Subcutaneous adipose tissue (tissue), 4 donors: ENCODE results near the gene CCDC15. TPM values are rescaled to one million over a fixed set of nuclear protein-coding genes. Genes with fewer than 3 reads are reported as not detected.

ENCODE experiments used
- total RNA-seq, 4 donors: library from RNA; depleted of rRNA; stranded (reverse); fragments of >200 nt; gene quantifications; one replicate each; pipeline ENCODE4 v1.1.0, GENCODE V29; 2016
- TF ChIP-seq, protein P1 (sequence below): fragments of 450-650 bp; IDR thresholded peaks from one replicate; pipeline ENCODE4 v1.5.1; 2016; ENCODE audit warnings: low read depth, mild to moderate bottlenecking, control low read depth, antibody characterized with exemption, moderate library complexity

The CCDC15 gene
- total RNA-seq, 4 donors from 2014 or later = 1.8 to 3.4 (median 2.6) TPM

DNA sequence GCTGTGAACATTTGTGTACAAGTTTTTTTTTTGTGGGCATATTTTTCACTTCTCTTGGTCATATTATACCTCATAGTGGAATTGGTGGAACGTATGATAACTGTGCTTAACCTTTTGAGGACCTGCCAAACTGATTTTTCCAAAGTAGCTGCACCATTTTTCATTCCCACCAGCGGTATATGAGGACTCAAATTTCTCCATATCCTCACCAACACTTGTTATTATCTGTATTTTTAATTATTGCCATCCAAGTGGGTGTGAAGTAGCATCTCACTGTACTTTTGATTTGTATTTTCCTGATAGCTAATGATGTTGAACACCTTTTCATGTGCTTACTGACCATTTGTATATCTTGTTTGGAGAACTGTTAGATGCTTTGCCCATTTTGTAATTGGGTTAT is 47.8 kb downstream of the CCDC15 start:
- TF ChIP-seq, protein P1, sequence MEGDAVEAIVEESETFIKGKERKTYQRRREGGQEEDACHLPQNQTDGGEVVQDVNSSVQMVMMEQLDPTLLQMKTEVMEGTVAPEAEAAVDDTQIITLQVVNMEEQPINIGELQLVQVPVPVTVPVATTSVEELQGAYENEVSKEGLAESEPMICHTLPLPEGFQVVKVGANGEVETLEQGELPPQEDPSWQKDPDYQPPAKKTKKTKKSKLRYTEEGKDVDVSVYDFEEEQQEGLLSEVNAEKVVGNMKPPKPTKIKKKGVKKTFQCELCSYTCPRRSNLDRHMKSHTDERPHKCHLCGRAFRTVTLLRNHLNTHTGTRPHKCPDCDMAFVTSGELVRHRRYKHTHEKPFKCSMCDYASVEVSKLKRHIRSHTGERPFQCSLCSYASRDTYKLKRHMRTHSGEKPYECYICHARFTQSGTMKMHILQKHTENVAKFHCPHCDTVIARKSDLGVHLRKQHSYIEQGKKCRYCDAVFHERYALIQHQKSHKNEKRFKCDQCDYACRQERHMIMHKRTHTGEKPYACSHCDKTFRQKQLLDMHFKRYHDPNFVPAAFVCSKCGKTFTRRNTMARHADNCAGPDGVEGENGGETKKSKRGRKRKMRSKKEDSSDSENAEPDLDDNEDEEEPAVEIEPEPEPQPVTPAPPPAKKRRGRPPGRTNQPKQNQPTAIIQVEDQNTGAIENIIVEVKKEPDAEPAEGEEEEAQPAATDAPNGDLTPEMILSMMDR = no peak

DNA sequence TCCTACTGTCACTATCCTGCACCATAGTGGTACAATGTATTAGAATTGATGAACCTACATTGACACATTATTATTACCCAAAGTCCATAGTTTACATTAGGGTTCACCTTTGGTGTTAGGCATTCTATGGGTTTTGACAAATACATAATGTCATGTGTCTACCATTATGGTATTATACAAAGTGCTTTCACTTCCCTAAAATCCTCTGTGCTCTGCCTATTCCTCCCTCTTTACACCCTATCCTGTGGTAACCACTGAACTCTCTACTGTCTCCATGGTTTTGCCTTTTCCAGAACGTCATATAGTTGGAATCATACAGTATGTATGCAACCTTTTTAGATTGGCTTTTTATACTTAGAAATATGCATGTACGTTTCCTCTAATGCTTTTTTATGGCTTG is 51.5 kb downstream of the CCDC15 start:
- TF ChIP-seq, protein P1 = no peak

DNA sequence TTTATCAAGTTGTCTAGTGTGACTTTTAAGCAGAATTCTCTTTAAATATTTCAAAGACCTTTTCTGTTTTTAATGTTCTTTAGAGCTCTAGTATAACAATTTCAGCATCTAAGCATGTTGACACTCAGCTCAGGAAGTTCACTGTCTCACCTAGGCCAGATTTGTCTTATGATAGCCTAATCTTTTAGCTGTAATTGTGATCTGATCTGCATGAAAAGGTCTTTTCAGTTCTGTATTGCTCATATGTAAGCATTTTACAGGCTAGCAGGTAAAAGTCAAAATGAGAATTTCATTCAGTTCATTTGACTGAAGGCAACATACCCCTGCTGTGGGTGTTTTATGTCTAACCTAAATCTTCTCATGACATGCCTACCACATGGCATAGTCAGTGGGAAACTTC is 62.4 kb downstream of the CCDC15 start:
- TF ChIP-seq, protein P1 = no peak

DNA sequence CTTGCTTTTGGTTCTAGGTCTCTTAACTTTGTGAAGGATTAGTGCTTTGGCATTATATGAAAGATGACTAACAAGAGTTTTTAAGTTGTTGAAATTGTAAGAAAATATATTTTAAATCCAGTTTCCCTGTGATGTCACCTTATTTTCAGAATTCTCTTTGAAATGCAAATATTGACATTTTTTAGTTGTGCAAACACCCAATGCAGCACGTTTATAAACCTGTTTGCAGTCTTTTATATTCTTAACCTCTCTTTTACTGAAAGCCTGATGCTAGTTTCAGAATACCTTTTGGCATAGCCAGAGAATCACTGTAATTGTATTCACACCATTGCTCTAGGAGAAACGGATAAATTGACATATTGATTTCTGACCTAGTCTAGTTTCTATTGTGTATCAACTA is 66.3 kb downstream of the CCDC15 start:
- TF ChIP-seq, protein P1 = no peak

DNA sequence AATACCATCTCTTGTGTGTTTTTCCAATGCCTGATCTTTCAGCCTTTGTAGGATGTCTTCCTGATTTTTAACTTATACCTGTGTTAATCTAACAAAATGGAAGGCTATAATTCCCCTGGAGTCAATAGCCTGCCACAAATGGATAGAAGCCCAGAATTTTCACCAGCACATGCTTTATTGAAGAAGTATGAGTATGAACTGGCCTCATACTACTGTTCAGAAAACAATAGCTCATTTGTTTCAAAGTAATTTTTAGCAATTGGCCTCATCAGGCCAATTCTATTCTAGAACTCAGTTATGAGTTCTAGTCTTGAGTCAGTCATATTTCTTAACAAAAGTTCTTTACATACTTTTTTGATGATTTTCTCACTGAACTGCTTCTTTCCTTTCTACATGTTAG is 68.5 kb downstream of the CCDC15 start:
- TF ChIP-seq, protein P1 = no peak

DNA sequence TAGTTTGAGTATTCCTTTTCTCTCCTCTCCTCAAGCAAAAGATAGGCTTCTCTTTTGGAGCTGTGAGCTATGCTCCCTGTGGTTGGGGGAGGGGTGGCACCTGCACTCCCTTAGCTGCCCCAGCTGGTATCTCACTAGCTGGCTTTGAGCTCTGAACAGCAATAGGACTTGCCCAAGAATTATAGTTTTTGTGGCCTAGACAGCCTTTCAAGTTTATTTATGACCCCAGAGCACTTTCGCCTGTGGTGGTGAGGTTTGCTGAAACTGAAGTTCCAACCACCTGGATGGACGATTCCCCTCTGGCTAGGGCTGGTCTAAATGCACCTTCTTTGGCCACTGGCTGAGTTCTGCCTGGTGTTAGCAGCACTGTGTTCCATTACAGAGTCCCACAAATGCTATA is 72.0 kb downstream of the CCDC15 start:
- TF ChIP-seq, protein P1 = no peak

DNA sequence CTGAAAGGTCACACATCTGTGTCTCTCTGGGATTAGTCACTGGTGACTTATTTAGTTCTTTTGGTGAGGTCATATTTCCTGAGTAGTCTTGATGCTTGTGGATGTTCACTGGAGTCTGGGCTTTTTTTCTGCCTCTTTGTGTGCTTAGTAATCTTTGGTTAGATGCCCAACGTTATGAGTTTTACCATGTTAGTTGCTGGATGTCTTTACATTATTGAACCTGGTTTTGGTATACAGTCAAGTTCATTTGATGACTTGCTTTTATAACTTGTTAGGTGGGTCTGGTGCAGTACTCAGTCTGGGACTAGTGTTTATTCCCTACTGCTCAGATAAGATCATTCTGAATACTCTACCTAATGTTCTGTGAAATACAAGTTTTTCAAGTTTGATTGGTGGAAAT is 82.9 kb downstream of the CCDC15 start:
- TF ChIP-seq, protein P1 = no peak
